GM21786 (cell line): ENCODE data around the gene EXOC4.

Source experiments
- ATAC-seq: cut with Tn5 transposase; IDR thresholded peaks from one replicate; pipeline ENCODE4 v1.9.1; 2021; ENCODE audit not compliant: unreplicated experiment

EXOC4 gene

GRCh38 chr7:133529861-133530260, 277.0 kb downstream of the EXOC4 start:
- no peak for ATAC-seq

- no peak for ATAC-seq
These were observed 277.8 kb downstream of the EXOC4 start for GRCh38 chr7:133530682-133531081.

- ATAC-seq, result no peak
These were observed 281.9 kb downstream of the EXOC4 start for GRCh38 chr7:133534816-133535215.

- no peak for ATAC-seq
These were observed 282.4 kb downstream of the EXOC4 start for GRCh38 chr7:133535308-133535707.

- ATAC-seq, result no peak
These were observed 283.6 kb downstream of the EXOC4 start for GRCh38 chr7:133536450-133536849.

GRCh38 chr7:133539016-133539415, 286.1 kb downstream of the EXOC4 start:
- ATAC-seq, result no peak

GRCh38 chr7:133540096-133540860, 287.4 kb downstream of the EXOC4 start:
- no peak for ATAC-seq

GRCh38 chr7:133542209-133542780, 289.4 kb downstream of the EXOC4 start:
- ATAC-seq, result no peak

GRCh38 chr7:133543657-133544056, 290.8 kb downstream of the EXOC4 start:
- ATAC-seq, result no peak

- no peak for ATAC-seq
These were observed 292.7 kb downstream of the EXOC4 start for GRCh38 chr7:133545618-133546017.

GRCh38 chr7:133547981-133548380, 295.1 kb downstream of the EXOC4 start:
- no peak for ATAC-seq

- ATAC-seq, result no peak
These were observed 296.8 kb downstream of the EXOC4 start for GRCh38 chr7:133549633-133550032.

- ATAC-seq, result no peak
These were observed 297.3 kb downstream of the EXOC4 start for GRCh38 chr7:133550145-133550544.

- no peak for ATAC-seq
These were observed 297.9 kb downstream of the EXOC4 start for GRCh38 chr7:133550811-133551210.

- no peak for ATAC-seq
These were observed 298.6 kb downstream of the EXOC4 start for GRCh38 chr7:133551466-133551865.

GRCh38 chr7:133552079-133552478, 299.2 kb downstream of the EXOC4 start:
- no peak for ATAC-seq

- no peak for ATAC-seq
These were observed 301.5 kb downstream of the EXOC4 start for GRCh38 chr7:133554330-133554729.

- ATAC-seq, result no peak
These were observed 303.2 kb downstream of the EXOC4 start for GRCh38 chr7:133556048-133556447.

- ATAC-seq, result no peak
These were observed 303.7 kb downstream of the EXOC4 start for GRCh38 chr7:133556553-133556952.

- ATAC-seq, result no peak
These were observed 308.0 kb downstream of the EXOC4 start for GRCh38 chr7:133560900-133561299.

- no peak for ATAC-seq
These were observed 308.5 kb downstream of the EXOC4 start for GRCh38 chr7:133561396-133561795.

- ATAC-seq, result no peak
These were observed 309.7 kb downstream of the EXOC4 start for GRCh38 chr7:133562621-133563020.

- ATAC-seq, result no peak
These were observed 310.4 kb downstream of the EXOC4 start for GRCh38 chr7:133563251-133563650.
